Measurements from ENCODE around the gene TMED4. TPM values are rescaled to one million over a fixed set of nuclear protein-coding genes. Genes with fewer than 3 reads are reported as not detected.
"Not testable (repeated sequence)": the region's sequence is repeated elsewhere in the genome, so short reads cannot be mapped to it uniquely, and the experiment has no call there.

Gene TMED4
- total RNA-seq, 3 donors from 2014 or later: 76.7 to 93.3 (median 84.9) TPM

- Histone ChIP-seq H3K9me3 (no peaks in the 10 kb centered on the region), H3K4me3 (no peak overlapping the region), H3K4me1 (ENCODE audit: low read depth) (peaks cover 12% of the 10 kb centered on the region), H3K36me3 (ENCODE audit: low read depth) (no peaks in the 10 kb centered on the region)
- no peak for DNase-seq
- ATAC-seq: no peak
- intact Hi-C loops (cut with DNase I, micrococcal nuclease): no loop called here
- TF ChIP-seq CTCF (IDR thresholded peaks at IDR 0.05): no peak
Measured at GRCh38 chr7:44604941-44605340, 22.9 kb upstream of the TMED4 start.

- no peak for TF ChIP-seq CTCF (IDR thresholded peaks at IDR 0.05)
- Histone ChIP-seq H3K9me3 (no peaks in the 10 kb centered on the region), H3K4me3 (no peak overlapping the region), H3K4me1 (ENCODE audit: low read depth) (peaks cover 12% of the 10 kb centered on the region), H3K36me3 (ENCODE audit: low read depth) (no peaks in the 10 kb centered on the region)
- DNase-seq (no peak), ATAC-seq (no peak)
- intact Hi-C loops (cut with DNase I, micrococcal nuclease): no loop called here
Measured at GRCh38 chr7:44603193-44603592, 21.2 kb upstream of the TMED4 start.

- DNase-seq (no peak), ATAC-seq (no peak)
- intact Hi-C loops (cut with DNase I, micrococcal nuclease): no loop called here
- Histone ChIP-seq H3K4me3 (no peak overlapping the region), H3K36me3 (ENCODE audit: low read depth) (no peaks in the 10 kb centered on the region), H3K4me1 (ENCODE audit: low read depth) (peaks cover 7% of the 10 kb centered on the region), H3K9me3 (no peaks in the 10 kb centered on the region)
- TF ChIP-seq CTCF (IDR thresholded peaks at IDR 0.05): no peak
Measured at GRCh38 chr7:44602576-44602910, 20.5 kb upstream of the TMED4 start.

GRCh38 chr7:44599222-44599621, 17.2 kb upstream of the TMED4 start:
- Histone ChIP-seq H3K36me3 (ENCODE audit: low read depth) (no peaks in the 10 kb centered on the region), H3K9me3 (no peaks in the 10 kb centered on the region), H3K4me3 (no peak overlapping the region), H3K4me1 (ENCODE audit: low read depth) (no peaks in the 10 kb centered on the region)
- intact Hi-C loops (cut with DNase I, micrococcal nuclease): no loop called here
- DNase-seq (no peak), ATAC-seq (no peak)
- no peak for TF ChIP-seq CTCF (IDR thresholded peaks at IDR 0.05)

- H3K9me3 ChIP-seq; DNase-seq; H3K4me3 ChIP-seq; H3K36me3 ChIP-seq (ENCODE audit: low read depth); H3K4me1 ChIP-seq (ENCODE audit: low read depth); ATAC-seq; intact Hi-C loops (cut with DNase I, micrococcal nuclease): not testable (repeated sequence)
Measured at GRCh38 chr7:44597181-44597580, 15.2 kb upstream of the TMED4 start.

GRCh38 chr7:44595934-44596635, 14.1 kb upstream of the TMED4 start:
- TF ChIP-seq CTCF (IDR thresholded peaks at IDR 0.05): no peak
- H3K9me3 ChIP-seq: no peaks in the 10 kb centered on the region
- H3K4me3 ChIP-seq: no peak overlapping the region
- intact Hi-C loops (cut with DNase I, micrococcal nuclease): no loop called here
- no peaks in the 10 kb centered on the region for H3K4me1 ChIP-seq (ENCODE audit: low read depth)
- DNase-seq (no peak), ATAC-seq (no peak)
- no peaks in the 10 kb centered on the region for H3K36me3 ChIP-seq (ENCODE audit: low read depth)

All from mucosa of descending colon (tissue), 3 donors.